Mucosa of rectum (tissue), 2 donors: ENCODE data around the gene C1orf174.
A peak's percentile ranks its signal among the peaks of the same experiment; 100 is the strongest.
"Not testable (repeated sequence)": the region's sequence is repeated elsewhere in the genome, so short reads cannot be mapped to it uniquely, and the experiment has no call there.

Experiments
- H3K27ac ChIP-seq, 2 donors: one replicate each; pipeline ENCODE4 v1.7.0; 2013; ENCODE audit warnings: inconsistent platforms in 2 of 2, low read depth in 2 of 2, low read length in 2 of 2
- H3K27me3 ChIP-seq, 2 donors: one replicate each; pipeline ENCODE4 v1.7.0; 2013; ENCODE audit warnings: low read length in 2 of 2; ENCODE audit not compliant: control insufficient read depth in 2 of 2, insufficient read depth in 2 of 2
- H3K36me3 ChIP-seq, 2 donors: one replicate each; pipeline ENCODE4 v1.7.0; 2013; ENCODE audit warnings: low read length in 2 of 2; ENCODE audit not compliant: control insufficient read depth in 2 of 2, insufficient read depth in 2 of 2
- H3K4me1 ChIP-seq, 2 donors: one replicate each; pipeline ENCODE4 v1.7.0; 2013; ENCODE audit warnings: low read length in 2 of 2, mild to moderate bottlenecking in 1 of 2; ENCODE audit not compliant: control insufficient read depth in 2 of 2, insufficient read depth in 2 of 2
- H3K4me3 ChIP-seq, 2 donors: one replicate each; pipeline ENCODE4 v1.7.0; 2013; ENCODE audit warnings: low read length in 2 of 2
- H3K9ac ChIP-seq, 2 donors: one replicate each; pipeline ENCODE4 v1.7.0; 2013; ENCODE audit warnings: low read length in 2 of 2, low read depth in 1 of 2, mild to moderate bottlenecking in 1 of 2
- H3K9me3 ChIP-seq, 2 donors: one replicate each; pipeline ENCODE4 v1.7.0; 2013; ENCODE audit warnings: low read length in 2 of 2; ENCODE audit not compliant: control insufficient read depth in 2 of 2
- donor health status: healthy.
- donor health status: Normal muscosa, but diverticular disease.

C1orf174 gene

GRCh38 chr1:3925256-3925655 is 25.2 kb upstream of the C1orf174 start:
- no peaks in the 10 kb centered on the region for H3K27me3 ChIP-seq
- no peak overlapping the region for H3K27ac ChIP-seq
- no peaks in the 10 kb centered on the region for H3K36me3 ChIP-seq
- H3K4me3 ChIP-seq = no peak overlapping the region
- no peak overlapping the region for H3K9ac ChIP-seq
- no peaks in the 10 kb centered on the region for H3K4me1 ChIP-seq
- no peaks in the 10 kb centered on the region for H3K9me3 ChIP-seq

- Histone ChIP-seq H3K27ac (no peak overlapping the region), H3K9ac (no peak overlapping the region), H3K36me3 (no peaks in the 10 kb centered on the region), H3K9me3 (no peaks in the 10 kb centered on the region), H3K27me3 (no peaks in the 10 kb centered on the region), H3K4me3 (no peak overlapping the region), H3K4me1 (no peaks in the 10 kb centered on the region)
Measured at GRCh38 chr1:3924825-3925220, 24.8 kb upstream of the C1orf174 start.

- H3K36me3 ChIP-seq = no peaks in the 10 kb centered on the region
- no peaks in the 10 kb centered on the region for H3K9me3 ChIP-seq
- no peaks in the 10 kb centered on the region for H3K27me3 ChIP-seq
- H3K4me3 ChIP-seq = no peak overlapping the region
- no peak overlapping the region for H3K9ac ChIP-seq
- H3K27ac ChIP-seq = no peak overlapping the region
- H3K4me1 ChIP-seq = no peaks in the 10 kb centered on the region
Measured at GRCh38 chr1:3924186-3924824, 24.2 kb upstream of the C1orf174 start.

GRCh38 chr1:3923378-3924185 is 23.5 kb upstream of the C1orf174 start:
- Histone ChIP-seq H3K4me1 (no peaks in the 10 kb centered on the region), H3K27me3 (no peaks in the 10 kb centered on the region), H3K36me3 (no peaks in the 10 kb centered on the region), H3K9ac (no peak overlapping the region), H3K27ac (no peak overlapping the region), H3K9me3 (no peaks in the 10 kb centered on the region), H3K4me3 (no peak overlapping the region)

- Histone ChIP-seq H3K27ac (no peak overlapping the region), H3K9ac (no peak overlapping the region), H3K27me3 (no peaks in the 10 kb centered on the region), H3K4me1 (no peaks in the 10 kb centered on the region), H3K9me3 (no peaks in the 10 kb centered on the region), H3K4me3 (no peak overlapping the region), H3K36me3 (no peaks in the 10 kb centered on the region)
Measured at GRCh38 chr1:3922851-3923250, 22.8 kb upstream of the C1orf174 start.

- Histone ChIP-seq H3K4me1 (no peaks in the 10 kb centered on the region), H3K9me3 (no peaks in the 10 kb centered on the region), H3K27ac (no peak overlapping the region), H3K4me3 (peak overlapping the region in 1 of 2 donors; percentile 4), H3K9ac (no peak overlapping the region), H3K36me3 (no peaks in the 10 kb centered on the region), H3K27me3 (no peaks in the 10 kb centered on the region)
Measured at GRCh38 chr1:3922201-3922725, 22.2 kb upstream of the C1orf174 start.

GRCh38 chr1:3921765-3922164 is 21.7 kb upstream of the C1orf174 start:
- Histone ChIP-seq H3K4me3 (peak overlapping the region in 1 of 2 donors; percentile 4), H3K9me3 (no peaks in the 10 kb centered on the region), H3K27ac (no peak overlapping the region), H3K4me1 (no peaks in the 10 kb centered on the region), H3K9ac (no peak overlapping the region), H3K27me3 (no peaks in the 10 kb centered on the region), H3K36me3 (no peaks in the 10 kb centered on the region)

- Histone ChIP-seq H3K9ac (no peak overlapping the region), H3K27ac (no peak overlapping the region), H3K27me3 (no peaks in the 10 kb centered on the region), H3K4me1 (no peaks in the 10 kb centered on the region), H3K36me3 (no peaks in the 10 kb centered on the region), H3K4me3 (no peak overlapping the region), H3K9me3 (no peaks in the 10 kb centered on the region)
Measured at GRCh38 chr1:3919706-3920105, 19.6 kb upstream of the C1orf174 start.

GRCh38 chr1:3918966-3919611 is 19.0 kb upstream of the C1orf174 start:
- Histone ChIP-seq H3K9me3 (no peaks in the 10 kb centered on the region), H3K27ac (no peak overlapping the region), H3K4me3 (no peak overlapping the region), H3K36me3 (no peaks in the 10 kb centered on the region), H3K4me1 (no peaks in the 10 kb centered on the region), H3K9ac (no peak overlapping the region), H3K27me3 (no peaks in the 10 kb centered on the region)

GRCh38 chr1:3918359-3918758 is 18.3 kb upstream of the C1orf174 start:
- H3K27ac ChIP-seq, H3K4me3 ChIP-seq, H3K9me3 ChIP-seq, H3K36me3 ChIP-seq, H3K27me3 ChIP-seq, H3K9ac ChIP-seq, H3K4me1 ChIP-seq: not testable (repeated sequence)
